Suprapubic skin (tissue), 4 donors: Measurements from ENCODE around the gene ENTPD7.

Experiments used
- CTCF ChIP-seq, 2 donors: fragments of 200-600 bp in 1 of 2; fragments of 450-650 bp in 1 of 2; sonication (generic) in 1 of 2; IDR thresholded peaks; one replicate each; pipeline ENCODE4 v1.5.1; 2016 to 2019; ENCODE audit warnings: antibody characterized with exemption in 2 of 2, mild to moderate bottlenecking in 1 of 2, moderate library complexity in 1 of 2
- EP300 ChIP-seq: sonication (generic); formaldehyde crosslinking; IDR thresholded peaks from one replicate; pipeline ENCODE4 v1.6.1; 2017; ENCODE audit warnings: antibody characterized with exemption
- POLR2A ChIP-seq, 2 donors: fragments of 450-650 bp; IDR thresholded peaks; one replicate each; pipeline ENCODE4 v1.6.1; 2017; ENCODE audit warnings: antibody characterized with exemption in 2 of 2, mild to moderate bottlenecking in 2 of 2, moderate library complexity in 2 of 2
- POLR2AphosphoS5 ChIP-seq, 3 donors: sonication (generic); formaldehyde crosslinking; IDR thresholded peaks; one replicate each; pipeline ENCODE4 v1.6.1; 2017; ENCODE audit warnings: antibody characterized with exemption in 3 of 3

- TF ChIP-seq CTCF (IDR thresholded peaks at IDR 0.05), result no peak
- TF ChIP-seq POLR2A (IDR thresholded peaks at IDR 0.05), result no peak
- TF ChIP-seq POLR2AphosphoS5 (IDR thresholded peaks at IDR 0.05), result no peak
- no peak for TF ChIP-seq EP300
Observed at GRCh38 chr10:99743841-99744240, 84.5 kb downstream of the ENTPD7 start.
